Testis (tissue), 2 donors: ENCODE data around the gene ATP2B3.

Source experiments
- CTCF ChIP-seq, 3 experiments: fragments of 450-650 bp in 2 of 3; fragments of 200-600 bp in 1 of 3; sonication (generic) in 1 of 3; IDR thresholded peaks; one replicate each; pipeline ENCODE4 v1.5.1; 2016 to 2019; ENCODE audit warnings: antibody characterized with exemption in 3 of 3, mild to moderate bottlenecking in 2 of 3, moderate library complexity in 1 of 3
- POLR2A ChIP-seq: fragments of 450-650 bp; IDR thresholded peaks from one replicate; pipeline ENCODE4 v1.6.1; 2017; ENCODE audit warnings: antibody characterized with exemption, mild to moderate bottlenecking, moderate library complexity

GRCh38 chrX:153476666-153477363 is 40.6 kb upstream of the ATP2B3 start:
- no peak for TF ChIP-seq CTCF (IDR thresholded peaks at IDR 0.05)
- no peak for TF ChIP-seq POLR2A
